GM19035 (cell line): Measurements from ENCODE around the gene CCNB3.
"Not testable (repeated sequence)": the region's sequence is repeated elsewhere in the genome, so short reads cannot be mapped to it uniquely, and the experiment has no call there.

Source experiments
- ATAC-seq: cut with Tn5 transposase; IDR thresholded peaks from one replicate; pipeline ENCODE4 v1.9.1; 2021; ENCODE audit not compliant: unreplicated experiment

CCNB3 gene

GRCh38 chrX:50204364-50204899 is at the start of gene CCNB3:
Gene CCNB3, plus strand, starts transcription at chrX:50204765. Its CDS starts 80,399 bp downstream, at chrX:50285164.
- peak; percentile 99 for ATAC-seq

- no peak for ATAC-seq
These were observed 46.9 kb upstream of the CCNB3 start for GRCh38 chrX:50157545-50158135.

- ATAC-seq, result no peak
These were observed 46.0 kb upstream of the CCNB3 start for GRCh38 chrX:50158593-50158992.

- ATAC-seq, result no peak
These were observed 43.4 kb upstream of the CCNB3 start for GRCh38 chrX:50161127-50161526.

- no peak for ATAC-seq
These were observed 38.8 kb upstream of the CCNB3 start for GRCh38 chrX:50165727-50166126.

GRCh38 chrX:50167366-50167765 is 37.2 kb upstream of the CCNB3 start:
- no peak for ATAC-seq

GRCh38 chrX:50168241-50168687 is 36.3 kb upstream of the CCNB3 start:
- ATAC-seq, result peak; percentile 65

GRCh38 chrX:50169717-50170116 is 34.8 kb upstream of the CCNB3 start:
- ATAC-seq, result no peak

GRCh38 chrX:50180073-50180940 is 24.3 kb upstream of the CCNB3 start:
- no peak for ATAC-seq

GRCh38 chrX:50183891-50184290 is 20.7 kb upstream of the CCNB3 start:
- no peak for ATAC-seq

GRCh38 chrX:50188859-50189600 is 15.5 kb upstream of the CCNB3 start:
- no peak for ATAC-seq

GRCh38 chrX:50198348-50198747 is 6.2 kb upstream of the CCNB3 start:
- no peak for ATAC-seq

- ATAC-seq, result no peak
These were observed 3.7 kb upstream of the CCNB3 start, which contains the start of gene AKAP4 for GRCh38 chrX:50200907-50201306. Gene AKAP4, minus strand, starts transcription at chrX:50201007. Its CDS starts 118 bp downstream, at chrX:50200889.

- ATAC-seq, result no peak
These were observed 2.0 kb upstream of the CCNB3 start for GRCh38 chrX:50202539-50202938.

GRCh38 chrX:50206753-50207152 is 2.2 kb downstream of the CCNB3 start:
- no peak for ATAC-seq

GRCh38 chrX:50211510-50211909 is 6.9 kb downstream of the CCNB3 start:
- no peak for ATAC-seq

- no peak for ATAC-seq
These were observed 76.7 kb downstream of the CCNB3 start for GRCh38 chrX:50281253-50281652.

- ATAC-seq, result no peak
These were observed 122.7 kb downstream of the CCNB3 start for GRCh38 chrX:50327235-50327634.

- ATAC-seq, result not testable (repeated sequence)
These were observed 128.1 kb downstream of the CCNB3 start for GRCh38 chrX:50332668-50333067.

- no peak for ATAC-seq
These were observed 128.7 kb downstream of the CCNB3 start for GRCh38 chrX:50333308-50333707.

- ATAC-seq, result no peak
These were observed 139.4 kb downstream of the CCNB3 start for GRCh38 chrX:50343917-50344316.
